Measurements from ENCODE around the gene MIDN. TPM values are rescaled to one million over a fixed set of nuclear protein-coding genes. Genes with fewer than 3 reads are reported as not detected.

The MIDN gene
- total and polyA plus RNA-seq, 2 experiments from 2014 or later: 30.1 to 98.4 TPM

DNA sequence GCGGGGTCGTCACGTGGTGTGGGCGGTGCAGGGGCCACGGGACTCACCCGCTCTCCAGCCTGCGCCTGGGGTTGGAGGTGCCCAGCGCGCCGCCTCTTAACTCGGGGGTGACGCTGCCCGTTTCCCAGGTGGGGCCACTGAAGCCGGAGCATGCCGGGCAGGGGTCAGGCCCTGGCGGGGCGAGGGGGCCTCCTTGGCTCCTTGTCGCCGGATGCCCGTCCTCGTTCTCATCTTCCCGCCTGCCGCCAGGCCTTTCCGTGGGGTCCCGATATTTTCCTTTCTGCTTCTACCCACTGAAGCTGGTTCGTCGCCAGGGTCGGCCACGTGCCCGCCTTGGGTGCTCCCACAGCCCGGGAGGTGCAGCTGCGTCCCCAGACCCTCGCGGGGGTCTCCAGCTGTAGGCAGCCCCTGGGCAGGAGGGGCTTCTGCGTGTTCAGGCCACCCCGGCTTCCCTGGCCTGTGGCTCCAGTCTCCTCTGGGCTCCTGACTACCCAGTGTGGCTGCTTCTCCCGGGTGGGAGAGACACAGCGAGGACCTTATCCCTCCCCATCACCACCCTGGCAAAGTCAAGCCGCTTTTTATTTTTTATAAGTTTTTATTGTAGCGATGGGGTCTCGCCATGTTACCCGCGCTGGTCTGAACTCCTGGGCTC, 27.7 kb downstream of the MIDN start:
- Histone ChIP-seq H3K4me1 (ENCODE audit: insufficient read depth) (peaks cover 28% of the 10 kb centered on the region), H4K20me1 (ENCODE audit: insufficient read depth, poor library complexity, severe bottlenecking) (peaks cover 35% of the 10 kb centered on the region), H3K36me3 (replicated peaks; ENCODE audit: insufficient read depth, low read depth) (peaks cover 5% of the 10 kb centered on the region), H2AFZ (peak overlapping the region; percentile 18), H3K27me3 (no peaks in the 10 kb centered on the region), H3K27ac (peak overlapping the region; percentile 99), H3K9me3 (ENCODE audit: low read depth) (no peaks in the 10 kb centered on the region), H3K4me3 (peak overlapping the region; percentile 21), H3K9me2 (replicated peaks; ENCODE audit: insufficient read depth) (no peaks in the 10 kb centered on the region), H3K4me2 (peak overlapping the region; percentile 89), H3K79me2 (peaks cover 52% of the 10 kb centered on the region)
- TF ChIP-seq EZH2 (IDR thresholded peaks at IDR 0.05; ENCODE audit: borderline replicate concordance) (no peak), EZH2phosphoT487 (IDR thresholded peaks at IDR 0.05; ENCODE audit: low read depth, severe bottlenecking, unreplicated experiment) (no peak)
- TF ChIP-seq, protein P1, sequence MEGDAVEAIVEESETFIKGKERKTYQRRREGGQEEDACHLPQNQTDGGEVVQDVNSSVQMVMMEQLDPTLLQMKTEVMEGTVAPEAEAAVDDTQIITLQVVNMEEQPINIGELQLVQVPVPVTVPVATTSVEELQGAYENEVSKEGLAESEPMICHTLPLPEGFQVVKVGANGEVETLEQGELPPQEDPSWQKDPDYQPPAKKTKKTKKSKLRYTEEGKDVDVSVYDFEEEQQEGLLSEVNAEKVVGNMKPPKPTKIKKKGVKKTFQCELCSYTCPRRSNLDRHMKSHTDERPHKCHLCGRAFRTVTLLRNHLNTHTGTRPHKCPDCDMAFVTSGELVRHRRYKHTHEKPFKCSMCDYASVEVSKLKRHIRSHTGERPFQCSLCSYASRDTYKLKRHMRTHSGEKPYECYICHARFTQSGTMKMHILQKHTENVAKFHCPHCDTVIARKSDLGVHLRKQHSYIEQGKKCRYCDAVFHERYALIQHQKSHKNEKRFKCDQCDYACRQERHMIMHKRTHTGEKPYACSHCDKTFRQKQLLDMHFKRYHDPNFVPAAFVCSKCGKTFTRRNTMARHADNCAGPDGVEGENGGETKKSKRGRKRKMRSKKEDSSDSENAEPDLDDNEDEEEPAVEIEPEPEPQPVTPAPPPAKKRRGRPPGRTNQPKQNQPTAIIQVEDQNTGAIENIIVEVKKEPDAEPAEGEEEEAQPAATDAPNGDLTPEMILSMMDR (IDR thresholded peaks at IDR 0.05; ENCODE audit: poor library complexity): no peak
- 24% methylated on average over 35 of the region's 43 CpGs for WGBS (ENCODE audit: low lambda C conversion rate, missing lambda C conversion rate)
- no peak for DNase-seq (ENCODE audit: low spot score)

DNA sequence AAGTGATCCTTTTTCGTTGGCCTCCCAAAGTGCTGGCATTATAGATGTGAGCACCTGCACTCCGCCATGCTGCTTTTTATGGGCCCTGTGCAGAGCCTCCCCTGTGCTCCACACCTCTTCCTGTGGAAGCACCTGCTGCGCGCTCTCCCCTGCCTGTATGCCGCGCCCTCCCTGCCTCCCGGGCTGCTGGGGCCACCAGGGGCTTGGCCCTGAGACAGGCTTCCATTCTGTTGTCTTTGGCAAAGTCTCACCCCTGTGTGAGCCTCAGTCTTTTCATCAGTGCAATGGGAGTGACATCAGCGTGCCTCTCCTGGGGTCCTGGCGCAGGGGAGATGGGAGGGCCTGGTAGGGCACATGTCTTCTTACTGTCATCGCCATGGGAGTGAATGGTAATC, 28.2 kb downstream of the MIDN start:
- Histone ChIP-seq H3K9me3 (ENCODE audit: low read depth) (no peaks in the 10 kb centered on the region), H4K20me1 (ENCODE audit: insufficient read depth, poor library complexity, severe bottlenecking) (peaks cover 29% of the 10 kb centered on the region), H3K27me3 (no peaks in the 10 kb centered on the region), H3K4me2 (peak overlapping the region; percentile 89), H2AFZ (no peak overlapping the region), H3K4me1 (ENCODE audit: insufficient read depth) (peaks cover 25% of the 10 kb centered on the region), H3K27ac (peak overlapping the region; percentile 99), H3K36me3 (replicated peaks; ENCODE audit: insufficient read depth, low read depth) (peaks cover 5% of the 10 kb centered on the region), H3K4me3 (no peak overlapping the region), H3K9me2 (replicated peaks; ENCODE audit: insufficient read depth) (no peaks in the 10 kb centered on the region), H3K79me2 (peaks cover 47% of the 10 kb centered on the region)
- TF ChIP-seq, protein P1 (IDR thresholded peaks at IDR 0.05; ENCODE audit: poor library complexity): no peak
- TF ChIP-seq EZH2phosphoT487 (IDR thresholded peaks at IDR 0.05; ENCODE audit: low read depth, severe bottlenecking, unreplicated experiment): no peak
- TF ChIP-seq EZH2 (IDR thresholded peaks at IDR 0.05; ENCODE audit: borderline replicate concordance): no peak
- WGBS (ENCODE audit: low lambda C conversion rate, missing lambda C conversion rate): 86% methylated on average over 10 of the region's 10 CpGs
- no peak for DNase-seq (ENCODE audit: low spot score)

DNA sequence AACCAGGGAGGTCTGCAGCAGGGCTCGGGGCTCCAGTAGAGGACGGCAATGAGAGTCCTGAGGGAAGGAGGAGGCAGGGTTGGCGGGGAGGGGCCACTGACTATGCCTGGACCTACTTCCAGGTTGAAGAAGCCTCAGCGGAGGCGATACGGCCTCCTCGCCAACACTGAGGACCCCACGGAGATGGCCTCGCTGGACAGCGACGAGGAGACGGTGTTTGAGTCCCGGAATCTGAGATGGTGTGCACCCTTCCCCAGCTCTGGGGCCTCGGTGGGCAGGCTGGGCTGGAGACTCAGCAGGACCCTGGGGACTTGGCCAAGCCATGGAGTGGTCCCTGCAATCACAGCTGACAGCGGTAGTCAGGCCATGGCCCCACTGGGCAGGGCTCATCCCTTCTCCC, 28.7 kb downstream of the MIDN start:
- peaks cover 5% of the 10 kb centered on the region for H3K36me3 ChIP-seq (replicated peaks; ENCODE audit: insufficient read depth, low read depth)
- H3K27ac ChIP-seq: no peak overlapping the region
- no peak overlapping the region for H3K4me2 ChIP-seq

More for the DNA sequence above, 28.7 kb downstream of the MIDN start:
- Histone ChIP-seq H3K27me3 (no peaks in the 10 kb centered on the region), H3K4me1 (ENCODE audit: insufficient read depth) (peaks cover 25% of the 10 kb centered on the region), H2AFZ (no peak overlapping the region), H3K9me2 (replicated peaks; ENCODE audit: insufficient read depth) (no peaks in the 10 kb centered on the region), H3K9me3 (ENCODE audit: low read depth) (no peaks in the 10 kb centered on the region), H3K79me2 (peaks cover 42% of the 10 kb centered on the region), H3K4me3 (no peak overlapping the region), H4K20me1 (ENCODE audit: insufficient read depth, poor library complexity, severe bottlenecking) (peaks cover 25% of the 10 kb centered on the region)
- TF ChIP-seq EZH2phosphoT487 (IDR thresholded peaks at IDR 0.05; ENCODE audit: low read depth, severe bottlenecking, unreplicated experiment): no peak
- TF ChIP-seq, protein P1 (IDR thresholded peaks at IDR 0.05; ENCODE audit: poor library complexity): no peak
- TF ChIP-seq EZH2 (IDR thresholded peaks at IDR 0.05; ENCODE audit: borderline replicate concordance): no peak
- WGBS (ENCODE audit: low lambda C conversion rate, missing lambda C conversion rate): 97% methylated on average over 15 of the region's 15 CpGs
- DNase-seq (ENCODE audit: low spot score): no peak

Data from hepatocyte (in vitro differentiated cells).